Fibroblast of skin of abdomen (primary cell): ENCODE data around the gene PRELID3B. TPM values are rescaled to one million over a fixed set of nuclear protein-coding genes. Genes with fewer than 3 reads are reported as not detected.

Experiments used
- DNase-seq: peaks from one replicate; pipeline ENCODE4 v3.0.0-alpha.2; 2013
- polyA plus RNA-seq, 2 experiments: library from polyadenylated mRNA; unstranded; fragments of 120-200 nt; gene quantifications; one replicate each; pipeline ENCODE4 v1.2.1, GENCODE V29; 2013; ENCODE audit not compliant: insufficient read length in 2 of 2

Gene PRELID3B
- polyA plus RNA-seq (2013, experiment 1 of 2; ENCODE audit: insufficient read length) = 63.5 TPM
- 58.9 TPM for polyA plus RNA-seq (2013, experiment 2 of 2; ENCODE audit: insufficient read length)

DNA sequence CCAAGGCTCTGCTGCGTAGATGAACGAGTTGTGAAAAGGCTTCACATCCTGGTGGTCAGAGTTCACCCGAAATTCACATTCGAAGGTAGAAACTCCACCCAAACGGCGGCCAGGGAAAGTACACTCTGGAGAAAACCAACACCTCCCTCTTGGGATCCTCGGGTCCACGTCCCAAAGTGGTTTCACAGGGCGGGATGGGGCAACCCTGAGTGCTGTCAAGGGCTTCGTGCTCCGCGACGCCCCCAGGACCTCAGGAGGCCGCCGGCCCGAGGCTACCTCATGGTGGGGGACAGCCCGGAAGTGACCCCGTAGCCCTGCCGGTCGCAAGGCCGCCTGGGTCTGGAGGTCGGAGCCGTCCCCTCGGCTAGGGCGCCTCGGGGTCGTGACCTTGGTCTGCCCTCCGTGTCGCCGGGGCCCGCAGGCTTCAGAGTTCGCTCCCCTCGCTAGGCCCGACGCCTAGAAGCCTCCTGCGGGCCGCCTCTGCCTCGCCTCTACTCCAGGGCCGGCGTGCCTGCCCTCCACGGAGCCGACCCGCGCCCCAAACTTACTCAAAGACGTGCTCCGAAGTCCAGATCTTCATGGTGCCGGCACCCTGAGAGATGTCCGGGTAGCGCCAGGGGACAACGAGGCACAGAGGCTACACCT, at the start of gene PRELID3B:
PRELID3B (minus strand) TSS at position 636 of the 645 bp plus-strand sequence; CDS start at position 580, 56 bp downstream.
- peak; percentile 12 for DNase-seq

DNA sequence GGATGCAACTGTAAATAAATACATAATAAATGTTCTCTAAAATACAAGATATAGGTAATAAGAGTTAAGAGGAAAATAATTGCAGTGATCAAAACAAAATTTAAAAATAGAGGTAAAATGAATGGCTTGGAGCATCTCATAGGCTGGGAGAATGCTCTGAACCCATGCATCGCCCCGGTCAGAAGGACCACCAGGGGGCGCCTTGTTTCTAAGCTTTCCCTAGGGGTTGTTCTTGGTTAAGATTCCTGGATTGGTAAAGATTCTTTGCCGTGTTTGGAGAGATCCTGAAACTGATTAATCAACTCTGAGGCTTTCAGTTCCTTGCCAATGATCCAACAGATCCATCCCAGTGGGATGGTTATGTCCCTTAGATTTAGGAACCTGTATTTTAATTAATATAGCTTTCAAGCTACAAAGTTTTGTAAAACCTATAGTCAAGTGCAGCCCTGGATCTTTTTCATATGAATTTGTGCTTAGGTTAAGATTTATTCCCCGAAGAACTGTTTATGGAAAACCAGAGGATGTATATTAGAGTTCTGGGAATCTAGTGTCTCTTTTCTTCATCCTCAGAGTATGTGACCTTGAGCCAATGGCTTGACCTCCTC, 45.3 kb upstream of the PRELID3B start:
- DNase-seq = peak; percentile 65

DNA sequence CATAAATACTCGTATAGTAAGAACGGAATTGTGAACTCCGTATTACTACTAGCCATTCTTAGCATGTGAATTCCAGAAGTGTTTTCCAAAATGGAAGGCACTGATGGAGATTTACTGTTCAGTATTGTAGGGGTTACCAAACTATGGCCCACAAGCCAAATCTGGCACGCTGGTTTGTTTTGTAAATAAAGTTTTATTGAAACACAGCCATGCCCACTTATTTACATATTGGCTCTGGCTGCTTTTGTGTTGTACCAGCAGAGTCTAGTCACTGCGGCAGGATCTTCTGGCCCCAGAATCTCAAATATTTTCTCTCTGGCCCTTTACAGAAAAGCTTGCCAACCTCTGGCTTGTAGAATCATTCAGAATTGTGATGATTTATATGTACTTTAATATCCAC, 44.3 kb upstream of the PRELID3B start:
- no peak for DNase-seq

DNA sequence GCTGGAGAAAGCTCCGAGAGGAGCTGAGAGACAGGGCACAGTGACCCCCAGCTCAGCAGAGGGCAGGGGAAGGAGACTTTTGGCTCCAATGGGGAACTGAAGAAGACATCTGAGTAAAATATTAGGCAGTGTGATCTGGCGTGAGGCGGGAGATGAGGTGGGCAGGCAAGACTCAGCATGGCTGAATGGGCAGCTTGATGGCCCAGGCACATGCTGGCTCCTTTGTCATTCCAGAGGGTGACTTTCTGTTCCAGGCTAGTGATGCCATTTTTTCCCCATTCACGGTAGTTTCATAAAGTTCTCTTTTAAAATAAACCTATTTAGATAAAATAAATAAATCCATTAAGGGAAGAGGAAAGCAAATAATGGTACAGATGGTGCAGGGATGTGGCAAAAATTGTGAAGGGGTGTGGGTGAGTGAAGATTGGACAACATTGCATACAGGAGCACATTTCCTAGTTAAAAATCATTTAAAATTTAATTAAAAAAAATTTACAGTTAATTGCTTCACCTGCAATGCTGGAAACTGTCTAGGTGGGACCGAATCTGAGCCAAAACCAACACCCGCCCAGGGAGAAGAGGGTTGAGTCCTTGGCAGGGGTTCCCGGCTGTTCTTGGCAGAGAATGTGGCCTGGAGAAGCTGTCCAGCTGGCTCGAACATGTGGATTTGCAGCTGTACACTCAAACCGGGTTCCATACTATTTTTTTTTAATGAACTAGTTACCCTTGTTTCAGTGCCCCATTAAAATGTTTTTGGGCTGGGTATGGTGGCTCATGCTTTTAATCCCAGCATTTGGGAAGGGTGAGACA, 41.7 kb upstream of the PRELID3B start:
- no peak for DNase-seq

DNA sequence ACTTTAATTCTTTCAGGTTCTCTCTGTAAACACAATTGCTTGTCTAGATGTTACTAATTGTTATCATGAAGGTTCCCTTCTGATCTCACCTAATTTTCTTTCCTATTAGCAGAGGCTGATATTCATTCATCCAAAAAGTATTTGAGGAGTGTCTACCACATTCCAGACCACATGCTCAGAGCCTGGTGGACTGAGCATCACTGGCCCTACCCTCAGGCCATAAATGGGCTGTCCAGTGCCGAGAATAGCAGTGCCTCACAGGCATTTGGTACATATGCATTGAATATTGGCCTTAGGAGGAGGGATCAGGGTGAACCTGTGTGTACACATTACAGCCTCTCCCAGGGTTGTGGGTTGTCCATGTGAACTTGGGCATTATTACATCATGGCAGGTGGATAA, 40.4 kb upstream of the PRELID3B start:
- peak; percentile 58 for DNase-seq

DNA sequence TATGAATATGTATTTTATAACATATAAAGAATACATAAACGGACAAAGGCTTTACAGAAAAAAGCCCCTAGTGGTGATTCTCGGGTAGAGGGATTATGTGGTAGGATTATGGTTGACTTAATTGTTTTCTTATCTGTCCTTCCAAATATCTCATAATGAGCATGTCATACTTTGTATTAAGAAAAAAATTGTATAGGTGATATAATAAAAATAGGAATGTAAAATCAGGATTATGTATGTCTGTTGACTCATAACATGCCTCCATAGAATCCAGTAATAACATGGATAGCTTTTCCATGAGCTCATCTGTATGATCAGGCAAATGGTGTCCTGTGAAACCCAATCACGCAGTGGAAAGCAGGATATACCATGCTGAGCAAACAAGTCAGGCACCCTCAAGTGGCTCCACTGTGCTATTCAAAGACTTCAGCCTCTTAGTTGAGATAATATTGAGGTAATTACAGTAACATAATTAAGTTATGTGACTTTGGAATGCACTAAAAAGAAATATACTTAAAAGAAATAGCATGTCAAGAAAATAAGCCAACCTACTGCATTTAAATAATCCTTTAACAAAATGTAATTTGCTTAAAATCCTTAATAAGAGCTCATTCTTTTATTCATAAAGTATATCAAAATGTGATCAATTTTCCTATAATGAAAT, 39.6 kb upstream of the PRELID3B start:
- DNase-seq = peak; percentile 56

DNA sequence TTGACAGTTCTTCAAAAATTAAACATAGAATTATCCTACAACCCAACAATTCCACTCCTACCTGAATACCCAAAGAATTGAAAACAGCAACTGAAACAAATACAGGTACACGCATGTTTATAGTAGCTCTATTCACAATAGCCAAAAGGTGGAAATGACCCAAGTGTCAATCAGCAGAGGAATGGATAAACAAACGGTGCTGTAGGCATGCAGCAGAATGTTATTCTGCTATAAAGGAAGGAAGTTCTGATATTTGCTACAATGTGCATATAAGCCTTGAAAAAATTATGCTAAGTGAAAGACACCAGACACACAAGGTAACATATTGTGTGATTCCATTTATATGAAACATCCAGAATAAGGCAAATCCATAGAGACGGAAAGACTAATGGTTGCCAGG, 38.5 kb upstream of the PRELID3B start:
- DNase-seq = no peak

DNA sequence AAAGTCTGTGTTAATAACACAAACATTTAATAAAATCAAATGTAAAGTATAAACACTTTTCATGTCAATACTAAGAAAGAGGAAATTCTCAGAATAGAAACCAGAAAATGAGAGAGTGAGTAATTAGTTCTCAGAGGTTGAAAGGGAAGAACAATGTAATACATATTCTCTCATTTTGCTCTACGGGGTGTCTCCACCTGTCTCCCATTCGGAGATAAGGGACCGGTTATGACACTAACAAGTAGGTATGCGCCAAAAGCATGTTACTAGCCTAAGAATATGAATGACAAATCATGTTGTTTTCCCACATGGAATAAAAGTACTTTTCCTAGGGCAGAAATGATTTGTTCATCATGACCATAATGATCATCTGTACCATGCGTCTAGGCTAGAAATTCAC, 35.6 kb upstream of the PRELID3B start:
- no peak for DNase-seq

DNA sequence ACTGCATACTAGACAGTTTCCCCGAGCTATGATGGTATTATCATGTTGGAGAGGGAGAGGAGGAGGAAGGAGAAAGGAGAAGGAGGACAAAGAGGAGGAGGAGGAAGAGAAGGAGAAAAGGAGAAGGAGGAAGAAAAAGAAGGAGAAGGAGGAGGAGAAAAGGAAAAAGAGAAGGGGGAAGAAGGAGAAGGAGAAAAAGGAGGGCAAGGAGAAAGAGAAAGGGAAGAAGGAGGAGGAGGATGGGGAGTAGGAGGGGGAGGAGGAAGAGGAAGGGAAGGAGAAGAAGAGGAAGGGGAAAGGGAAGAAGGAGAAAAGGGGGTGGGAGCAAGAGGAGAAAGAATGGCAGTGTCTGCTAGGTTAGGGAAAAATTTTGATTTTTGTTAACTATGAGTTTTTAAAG, 35.1 kb upstream of the PRELID3B start:
- DNase-seq = no peak

DNA sequence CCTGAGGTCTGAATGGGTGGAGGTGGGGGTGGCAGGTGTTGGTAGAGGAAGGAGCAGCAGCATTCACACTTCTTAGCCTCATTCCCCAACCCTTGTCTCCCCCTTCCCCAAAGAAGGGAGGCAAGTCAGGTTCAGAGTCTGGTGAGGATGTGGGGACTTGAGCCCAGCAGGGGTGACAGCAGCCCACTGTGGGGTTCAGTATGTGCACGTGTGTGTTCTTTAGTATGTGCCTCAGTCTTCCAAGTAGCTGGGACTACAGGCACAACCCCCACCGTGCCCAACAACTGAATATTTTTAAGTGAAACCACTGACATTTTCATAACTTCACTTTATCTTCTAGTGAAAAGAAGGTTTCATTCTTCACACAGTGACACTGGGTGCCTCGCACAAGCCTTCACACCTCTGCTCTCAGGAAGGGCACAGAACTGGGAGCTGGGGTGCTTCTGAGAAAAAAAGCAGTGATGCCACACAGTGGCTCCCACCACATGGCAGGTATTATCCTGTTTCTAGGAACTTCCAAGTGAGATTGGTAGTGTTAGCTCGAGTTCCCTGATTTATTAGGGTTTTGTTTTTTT, 33.4 kb upstream of the PRELID3B start:
- DNase-seq = no peak

DNA sequence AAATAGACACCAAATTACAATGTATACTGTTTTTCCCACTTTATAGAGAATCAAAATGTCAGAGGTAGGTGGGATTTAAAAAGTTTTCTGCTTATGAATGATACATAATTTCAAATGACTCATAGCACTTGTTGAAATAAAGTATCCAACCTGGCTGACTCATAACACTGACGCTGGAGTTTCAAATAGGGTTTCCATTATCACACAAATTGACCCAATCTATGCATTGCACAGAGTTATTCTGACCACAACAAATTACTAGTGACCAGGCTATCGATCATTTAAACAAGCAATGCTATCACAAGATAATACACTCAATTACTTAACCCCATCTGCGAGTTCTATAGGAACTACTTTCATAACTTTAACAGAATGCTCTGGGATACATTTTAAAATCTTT, 31.9 kb upstream of the PRELID3B start:
- DNase-seq = peak; percentile 45

DNA sequence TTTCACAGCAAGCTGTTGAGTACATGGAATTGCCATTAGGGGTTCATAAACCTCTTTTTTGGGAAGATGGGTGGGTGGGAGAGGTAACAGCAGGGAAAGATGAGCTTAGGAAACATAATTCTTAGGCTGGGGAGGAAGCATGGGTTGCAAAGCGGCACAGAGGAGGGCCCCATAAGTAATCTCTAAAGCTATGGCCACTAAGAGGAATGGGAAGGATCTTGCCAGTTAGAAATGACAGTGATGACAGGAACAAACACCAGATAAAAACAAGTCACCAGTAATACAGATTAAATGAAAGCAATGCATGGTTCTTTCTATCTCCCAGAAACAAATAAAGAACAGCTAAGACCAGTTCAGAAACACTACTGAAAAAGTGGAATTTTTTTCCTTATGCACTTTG, 31.0 kb upstream of the PRELID3B start:
- no peak for DNase-seq

DNA sequence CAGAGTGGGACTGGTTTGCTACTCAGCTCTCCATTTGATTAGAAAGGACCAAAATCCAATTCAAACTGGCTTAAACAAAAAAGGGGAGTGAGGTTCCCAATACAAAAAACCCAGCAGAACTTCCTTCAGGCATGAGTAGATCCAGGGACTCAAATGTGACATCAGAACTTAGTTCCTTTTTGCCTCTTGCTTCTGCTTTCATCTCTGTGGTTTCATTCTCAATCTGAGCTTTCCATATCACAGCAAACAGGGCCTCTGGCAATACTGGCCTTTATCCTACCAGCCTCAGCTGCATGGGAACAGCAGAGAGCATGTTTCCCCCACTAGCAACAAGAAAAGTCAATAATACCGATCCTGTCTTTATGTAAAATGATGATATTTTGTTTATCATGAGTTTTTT, 28.6 kb upstream of the PRELID3B start:
- DNase-seq = no peak

DNA sequence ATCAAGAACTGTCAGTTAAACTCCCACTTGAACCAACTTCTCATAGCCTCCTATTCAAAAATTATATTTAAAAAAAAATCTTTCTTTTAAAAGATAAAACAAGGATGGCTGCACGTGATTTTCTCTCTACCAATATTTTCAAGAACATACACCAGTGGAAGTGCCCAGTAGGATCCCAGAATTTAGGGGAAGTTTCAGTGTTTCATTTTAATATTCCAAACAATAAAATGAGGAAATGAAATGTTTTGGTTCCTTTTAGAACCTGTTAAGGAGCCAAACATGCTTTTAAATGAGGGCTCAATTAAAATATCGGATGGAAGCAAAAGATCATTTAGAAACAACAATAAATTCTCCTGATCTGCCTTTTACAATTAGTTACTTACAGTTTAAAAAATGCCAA, 26.4 kb upstream of the PRELID3B start:
- DNase-seq = no peak

DNA sequence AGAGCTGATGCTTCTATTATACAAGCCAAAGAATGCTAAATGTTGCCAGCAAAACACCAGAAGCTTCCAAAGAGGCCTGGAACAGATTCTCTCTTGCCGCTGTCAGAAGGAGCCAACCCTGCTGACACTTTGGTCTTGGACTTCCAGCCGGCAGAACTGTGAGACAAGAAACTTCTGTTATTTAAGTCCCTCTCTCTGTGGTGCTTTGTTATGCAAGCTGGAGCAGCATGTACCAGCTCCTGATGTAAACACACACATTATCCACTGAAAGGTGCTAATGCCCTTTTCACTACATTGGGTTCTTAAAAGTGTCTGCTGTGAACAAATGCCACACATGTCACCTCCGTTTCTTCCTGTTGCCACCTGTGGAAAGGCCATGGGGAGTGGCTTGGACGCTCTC, 25.9 kb upstream of the PRELID3B start:
- no peak for DNase-seq

DNA sequence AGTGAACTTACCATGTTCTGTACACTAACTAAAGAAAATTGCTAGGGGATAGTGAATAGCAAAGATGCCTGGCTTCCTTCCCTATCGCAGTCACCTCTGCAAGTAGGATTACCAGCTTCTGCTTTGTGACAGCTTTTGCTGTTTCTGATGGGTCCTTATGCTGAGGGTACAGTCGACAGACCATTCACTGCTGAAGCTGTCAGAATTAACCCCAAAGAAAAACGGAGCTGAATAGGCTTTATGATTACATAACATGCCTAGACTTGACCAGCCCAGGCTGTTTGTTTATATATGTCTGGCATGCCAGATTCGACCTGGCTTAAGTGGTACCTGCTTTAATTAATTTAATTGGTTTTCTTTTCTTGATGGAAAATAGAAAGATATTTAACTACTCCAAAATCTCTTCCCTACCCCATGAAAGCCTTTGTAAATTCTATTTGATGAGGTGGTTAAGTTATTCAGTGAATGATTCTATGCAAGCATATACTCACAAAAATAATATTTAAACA, 21.7 kb upstream of the PRELID3B start:
- no peak for DNase-seq

DNA sequence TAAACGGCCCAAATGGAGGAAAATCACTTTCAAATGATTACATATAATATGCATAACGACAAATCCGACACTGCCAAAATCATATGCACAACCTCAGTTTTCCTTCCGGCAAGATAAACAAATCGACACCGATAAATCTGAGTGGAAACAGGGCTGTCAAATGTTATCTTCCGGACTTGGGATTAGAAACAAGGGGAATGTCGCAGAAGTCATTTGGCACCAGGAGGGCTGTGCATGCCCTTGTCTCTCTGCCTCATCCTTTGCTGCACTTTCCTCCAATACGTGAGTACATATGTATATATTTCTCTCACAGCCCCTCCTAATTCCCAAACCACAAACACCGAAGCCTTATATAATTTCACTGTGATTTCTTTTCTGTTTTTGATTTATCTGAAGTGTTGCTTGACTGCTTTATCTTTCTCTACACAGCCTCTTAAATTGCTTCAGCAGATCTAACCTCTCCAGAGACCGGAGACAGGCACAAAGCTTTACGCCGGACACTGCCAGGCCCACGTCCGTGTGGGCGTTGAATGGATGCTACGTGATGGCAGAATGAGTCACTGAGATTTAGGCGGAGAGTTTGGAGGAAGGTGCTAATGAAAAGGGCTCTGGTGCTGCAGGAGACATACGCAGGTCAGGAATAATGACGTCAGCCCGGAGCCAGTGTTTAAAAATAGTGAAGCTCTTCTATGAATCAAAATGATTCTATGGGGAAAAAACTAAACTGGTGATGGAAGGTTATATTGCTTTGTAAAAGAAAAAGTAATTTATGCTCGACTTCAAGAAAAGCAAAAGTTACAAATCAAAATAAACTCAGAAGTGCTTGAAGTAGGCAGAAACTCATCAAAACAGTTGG, 21.0 kb upstream of the PRELID3B start:
- peak; percentile 64 for DNase-seq

DNA sequence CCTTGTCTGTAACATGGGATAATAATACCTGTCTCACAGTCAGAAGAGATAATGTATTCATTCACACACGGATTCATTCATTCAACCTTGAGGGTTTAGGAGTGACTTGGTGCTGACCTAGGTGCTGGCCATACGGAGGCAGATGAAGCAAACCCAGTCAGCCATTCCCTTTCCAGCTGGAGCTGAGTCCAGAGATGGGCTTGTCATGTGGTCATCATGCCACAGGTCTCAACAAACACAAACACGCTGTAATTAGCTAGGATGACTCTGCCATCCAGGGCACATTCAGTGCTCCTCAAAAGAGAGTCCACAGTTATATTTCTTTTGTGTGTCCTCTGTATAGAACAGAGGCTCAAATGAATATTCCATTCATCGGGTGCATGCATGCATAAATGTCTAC, 19.5 kb upstream of the PRELID3B start:
- no peak for DNase-seq

DNA sequence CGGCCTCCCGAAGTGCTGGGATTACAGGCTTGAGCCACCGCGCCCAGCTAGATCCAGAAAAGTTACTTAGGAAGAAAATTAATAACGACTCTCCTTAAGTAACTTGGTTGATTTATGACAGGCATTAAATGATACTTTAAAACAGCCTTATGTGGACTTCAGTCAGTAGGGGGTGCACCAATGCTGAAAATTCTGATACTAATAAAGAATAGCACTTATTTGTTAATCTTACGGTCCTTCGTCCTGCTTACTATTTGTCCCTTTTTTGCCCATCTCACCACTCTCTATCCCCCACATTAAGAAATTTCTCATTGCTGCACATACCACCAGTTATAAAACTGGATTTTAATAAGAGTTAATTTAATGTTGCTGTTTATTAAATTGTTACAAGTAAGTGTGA, 12.7 kb upstream of the PRELID3B start:
- no peak for DNase-seq

DNA sequence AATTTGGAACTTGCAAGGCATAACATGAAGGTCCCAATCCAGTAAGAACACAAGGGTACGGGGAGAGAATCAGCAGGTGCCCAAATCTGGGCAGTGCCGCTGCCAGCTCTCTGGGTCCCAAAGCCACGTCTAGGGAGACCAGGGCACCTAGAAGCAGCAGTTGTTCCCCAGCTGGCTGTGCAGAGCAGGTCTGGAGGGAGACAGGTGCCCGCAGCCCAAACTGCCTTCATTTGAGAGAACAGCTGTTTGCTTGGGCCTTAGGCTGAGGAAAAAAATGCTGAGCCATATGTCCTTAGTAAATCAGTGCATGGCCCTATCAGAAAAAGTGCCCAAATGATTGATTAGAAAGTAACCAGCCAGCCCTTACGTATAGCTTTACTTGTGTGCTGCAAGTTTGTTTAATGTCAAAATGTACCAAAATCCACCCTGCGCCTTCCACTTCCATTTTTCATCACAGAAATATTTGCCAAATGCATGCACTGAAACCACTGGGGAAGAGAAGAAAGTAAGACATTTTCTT, 9.1 kb upstream of the PRELID3B start:
- DNase-seq = no peak

DNA sequence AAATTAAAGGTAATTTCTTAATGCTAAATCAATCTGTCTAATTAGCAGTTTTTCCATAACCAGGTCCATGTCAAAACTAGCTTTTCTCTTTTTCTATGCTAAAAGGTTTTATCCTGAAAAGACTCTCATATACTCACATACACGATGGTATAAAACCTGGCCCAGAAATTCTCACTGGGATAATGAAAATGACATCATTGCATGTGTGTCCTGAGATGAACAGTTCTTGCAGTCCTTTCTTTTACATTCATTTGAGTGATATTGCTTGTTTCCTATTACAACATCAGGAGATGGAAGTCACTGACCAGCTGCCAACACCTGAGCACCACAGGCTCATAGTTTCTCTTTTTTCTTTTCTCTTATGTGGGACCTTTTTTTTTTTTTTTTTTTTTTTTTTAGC, 7.9 kb upstream of the PRELID3B start:
- no peak for DNase-seq
